Embryonic facial prominence (tissue), 1 donor: Measurements from ENCODE around the gene ARID4B.
"Not testable (repeated sequence)": the region's sequence is repeated elsewhere in the genome, so short reads cannot be mapped to it uniquely, and the experiment has no call there.

Source experiments
- DNase-seq: peaks from one replicate; pipeline ENCODE4 v3.0.0-alpha.2; 2016; ENCODE audit errors: extremely low spot score

The ARID4B gene

DNA sequence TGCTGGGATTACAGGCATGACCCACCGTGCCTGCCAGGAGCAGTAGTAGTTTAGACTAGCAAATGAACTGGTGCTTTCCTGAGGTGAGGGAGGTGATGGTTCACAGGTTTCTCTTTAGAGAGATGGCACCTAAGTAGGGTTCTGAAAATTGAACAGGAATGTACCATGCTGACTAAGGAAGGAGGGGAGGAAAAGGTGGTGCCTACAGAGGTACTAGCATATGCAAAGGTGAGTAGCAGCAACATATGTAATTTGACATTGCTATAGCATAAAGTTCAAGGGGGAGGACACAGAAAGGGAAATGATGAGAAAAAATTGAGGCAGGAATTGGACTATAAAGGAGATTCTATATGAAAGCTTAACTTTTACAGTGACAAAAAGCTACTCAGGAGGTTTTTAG lies 101.0 kb downstream of the ARID4B start:
- DNase-seq, result no peak

DNA sequence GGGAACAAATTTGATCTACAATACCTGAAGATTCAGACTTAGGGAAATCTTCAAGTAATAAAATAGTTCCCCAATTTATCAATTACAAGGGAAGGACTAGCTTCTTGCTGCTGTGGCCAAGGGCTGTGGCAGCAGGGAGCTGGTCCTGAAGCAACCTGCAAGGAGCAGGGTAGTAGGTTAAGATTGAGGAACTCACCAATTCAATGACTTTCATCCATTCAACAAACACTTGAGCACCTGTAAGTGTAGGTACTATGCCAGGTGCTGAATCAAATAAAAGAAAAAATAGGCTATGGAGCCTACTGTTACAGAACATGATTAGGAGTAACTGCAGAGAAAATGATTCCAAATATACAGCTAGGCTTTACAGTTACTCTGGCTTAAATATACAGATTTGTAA lies 102.7 kb downstream of the ARID4B start:
- DNase-seq, result no peak

DNA sequence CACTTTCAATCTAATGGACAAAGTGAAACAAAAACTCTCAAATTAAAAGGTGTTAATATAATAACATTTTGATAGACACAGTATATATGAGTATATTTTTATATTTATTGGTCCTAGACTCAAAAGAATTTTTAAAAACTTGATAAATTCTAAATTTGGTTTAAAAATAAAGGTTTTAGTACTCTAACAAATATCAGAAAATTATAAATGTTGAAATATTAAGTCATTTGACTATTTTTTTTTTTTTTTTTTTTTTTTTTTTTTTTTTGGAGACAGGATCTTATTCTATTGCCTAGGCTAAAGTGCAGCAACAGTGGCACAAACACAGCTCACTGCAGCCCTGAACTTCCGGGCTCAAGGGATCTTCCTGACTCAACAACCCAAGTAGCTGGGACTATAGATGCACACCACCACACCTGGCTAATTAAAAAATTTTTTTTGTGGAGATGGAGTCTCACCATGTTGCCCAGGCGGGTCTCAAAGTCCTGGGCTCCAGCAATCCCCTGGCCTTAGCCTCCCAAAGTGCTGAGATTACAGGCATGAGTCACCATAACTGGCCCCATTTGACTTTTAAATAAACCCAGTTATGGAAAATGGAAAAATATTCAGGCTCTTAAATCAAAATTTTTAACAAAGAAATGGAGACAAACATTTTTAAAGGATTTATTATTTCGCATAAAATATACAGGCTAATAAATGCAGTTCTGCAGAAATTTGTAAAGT lies 106.2 kb downstream of the ARID4B start:
- DNase-seq, result no peak

DNA sequence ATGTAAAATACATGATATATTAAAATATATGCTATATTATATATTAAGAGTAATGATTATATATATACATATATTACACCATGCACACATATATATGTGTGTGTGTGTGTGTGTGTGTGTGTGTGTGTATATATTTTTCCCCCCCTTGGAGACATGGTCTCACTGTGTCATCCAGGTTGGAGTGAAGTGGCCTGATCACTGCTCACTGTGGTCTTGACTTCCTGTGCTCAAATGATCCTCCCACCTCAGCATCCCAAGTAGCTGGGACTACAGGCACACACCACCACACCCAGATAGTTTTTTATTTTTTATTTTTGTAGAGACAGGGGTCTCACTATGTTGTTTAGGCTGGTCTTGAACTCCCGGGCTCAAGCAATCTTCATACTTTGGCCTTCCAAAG lies 112.5 kb downstream of the ARID4B start:
- DNase-seq, result no peak

DNA sequence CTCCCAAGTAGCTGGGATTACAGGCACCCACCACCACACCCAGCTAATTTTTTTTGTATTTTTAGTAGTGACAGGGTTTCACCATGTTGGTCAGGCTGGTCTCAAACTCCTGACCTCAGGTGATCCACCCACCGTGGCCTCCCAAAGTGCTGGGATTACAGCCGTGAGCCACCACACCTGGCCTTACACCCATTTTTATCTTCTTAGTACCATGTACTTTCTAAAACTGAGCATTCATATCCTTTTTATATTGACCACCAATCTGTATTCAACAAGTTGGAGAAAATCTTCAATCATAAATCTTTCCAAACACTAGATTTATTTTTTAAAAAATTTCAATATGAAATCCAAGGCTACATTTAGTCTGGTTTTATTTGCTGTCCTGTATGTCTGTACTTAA lies 113.0 kb downstream of the ARID4B start:
- not testable (repeated sequence) for DNase-seq

DNA sequence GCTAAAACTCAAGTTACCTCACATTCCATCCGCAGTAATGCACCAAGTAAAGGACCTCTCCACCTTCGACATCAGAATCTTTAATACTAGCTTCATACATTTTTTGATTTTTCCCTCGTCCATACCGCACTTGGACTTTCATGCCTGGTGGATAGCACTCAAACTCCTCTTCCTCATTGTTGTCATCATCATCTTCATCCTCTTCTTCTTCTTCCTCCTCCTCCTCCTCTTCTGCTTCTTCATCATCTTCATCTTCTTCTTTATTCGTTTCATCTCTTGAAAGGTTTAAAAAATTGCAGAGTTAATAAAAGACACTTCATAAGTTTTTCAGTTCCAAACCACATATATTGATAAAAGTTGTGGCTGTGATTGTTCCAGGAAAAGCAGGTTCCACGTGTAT lies 114.2 kb downstream of the ARID4B start:
- DNase-seq, result no peak

DNA sequence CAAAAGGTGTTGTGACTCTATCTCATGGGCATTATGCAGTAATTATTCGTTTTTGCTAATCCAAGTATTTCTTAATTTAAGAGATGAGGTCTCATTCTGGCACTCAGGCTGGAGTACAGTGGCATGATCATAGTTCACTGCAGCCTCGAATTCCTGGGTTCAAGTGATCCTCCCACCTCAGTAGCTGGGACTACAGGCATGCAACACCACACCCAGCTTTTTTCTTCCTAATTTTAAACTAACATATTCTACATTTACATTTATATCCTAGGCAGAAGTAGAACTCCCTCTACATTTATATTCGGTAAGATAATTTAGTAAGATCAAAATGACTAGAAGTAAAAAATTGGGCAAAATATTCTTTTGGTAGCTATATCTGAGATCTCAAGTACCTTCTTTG lies 116.5 kb downstream of the ARID4B start:
- DNase-seq, result no peak

DNA sequence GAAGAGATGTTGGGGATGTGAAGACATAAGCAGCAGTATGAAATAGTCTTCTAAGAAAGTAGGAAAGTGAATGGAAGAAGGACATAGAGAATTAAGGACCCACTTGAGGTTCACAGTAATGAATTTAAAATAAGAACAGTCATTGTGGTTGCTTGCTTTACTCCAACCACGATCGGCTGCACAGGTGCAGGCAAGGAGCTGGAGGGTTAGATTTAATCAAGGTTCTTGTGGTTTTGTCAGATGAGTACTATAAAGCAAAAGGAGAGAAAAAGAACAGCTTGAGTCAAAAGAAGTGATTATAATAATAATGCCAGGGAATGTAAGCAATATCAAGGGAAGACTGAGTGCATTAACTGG lies 120.8 kb downstream of the ARID4B start:
- no peak for DNase-seq

DNA sequence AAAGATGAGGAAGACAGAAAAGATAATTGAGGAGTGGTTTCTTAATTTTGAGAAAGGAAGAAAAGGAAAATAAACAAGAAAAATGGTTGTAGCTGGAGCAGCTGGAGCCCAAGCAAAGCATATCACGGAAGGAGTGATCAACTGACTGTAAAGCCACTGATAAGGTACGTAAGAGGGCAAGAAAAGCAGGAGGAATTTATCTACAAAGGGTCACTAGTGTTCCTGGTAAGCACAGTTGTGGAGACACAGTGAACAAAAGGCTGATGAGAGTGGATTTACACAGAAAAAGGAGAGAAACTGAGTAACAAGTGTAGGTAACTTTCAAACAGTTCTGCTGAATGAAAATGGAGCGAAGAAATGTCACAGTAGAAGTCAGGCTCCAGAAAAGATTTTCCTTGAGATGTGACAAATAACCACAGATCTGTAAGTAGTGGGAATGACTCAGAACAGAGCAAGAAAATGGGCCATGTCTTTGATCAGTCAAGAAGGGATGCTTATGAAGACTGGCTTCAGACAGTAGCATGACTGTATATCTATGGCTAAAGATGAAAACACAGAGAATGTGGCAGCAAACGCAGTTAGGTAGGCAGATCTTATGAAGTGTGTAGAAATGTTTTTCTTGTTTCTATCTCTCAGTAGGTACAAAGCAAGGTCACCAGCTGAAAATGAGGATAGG lies 121.3 kb downstream of the ARID4B start:
- DNase-seq, result no peak

DNA sequence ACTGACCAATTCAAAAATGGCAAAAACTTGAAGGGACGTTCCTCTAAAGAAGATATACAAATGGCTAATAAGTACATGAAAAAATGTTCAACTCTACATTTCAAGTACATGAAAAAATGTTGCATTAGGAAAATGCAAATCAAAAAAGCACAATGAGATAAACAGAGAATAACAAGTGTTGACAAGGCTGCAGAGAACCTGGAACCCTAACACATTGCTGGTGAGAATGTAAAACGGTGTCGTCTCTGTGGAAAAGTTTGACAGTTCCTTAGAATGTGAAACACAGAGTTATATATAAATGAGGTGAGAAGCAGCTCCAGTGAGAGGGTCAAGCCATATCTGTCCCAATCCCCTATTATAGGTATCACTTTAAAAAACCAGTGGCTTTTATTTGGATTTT lies 122.3 kb downstream of the ARID4B start:
- DNase-seq, result no peak

DNA sequence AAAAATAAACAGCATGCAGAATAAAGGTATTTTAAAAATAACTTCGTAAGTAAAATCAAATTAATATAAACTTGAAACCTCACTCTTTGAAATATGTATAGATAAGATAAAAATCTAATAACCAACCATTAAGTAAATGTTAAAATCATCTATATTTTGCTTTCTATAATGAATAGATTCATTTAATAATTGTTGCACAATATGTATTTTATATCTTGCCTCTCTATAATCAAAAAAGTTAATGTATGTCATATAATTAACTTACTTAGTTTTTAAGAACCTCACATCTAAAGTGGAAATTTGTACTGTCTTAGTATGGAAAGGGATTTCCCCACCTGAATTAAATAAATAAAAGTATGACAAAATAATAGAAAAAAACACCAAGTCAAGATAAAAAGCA lies 124.6 kb downstream of the ARID4B start:
- no peak for DNase-seq

DNA sequence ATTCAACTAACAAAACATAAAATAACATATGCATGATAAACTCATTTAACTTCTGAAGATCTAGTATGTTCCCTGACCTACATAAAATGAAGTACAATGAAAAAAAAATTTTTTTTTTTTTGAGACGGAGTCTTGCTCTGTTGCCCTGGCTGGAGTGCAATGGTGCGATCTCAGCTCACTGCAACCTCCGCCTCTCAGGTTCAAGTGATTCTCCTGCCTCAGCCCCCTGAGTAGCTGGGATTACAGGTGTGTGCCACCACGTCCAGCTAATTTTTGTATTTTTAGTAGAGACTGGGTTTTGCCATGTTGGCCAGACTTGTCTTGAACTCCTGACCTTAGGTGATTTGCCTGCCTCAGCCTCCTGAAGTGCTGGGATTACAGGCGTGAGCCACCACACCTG lies 125.5 kb downstream of the ARID4B start:
- not testable (repeated sequence) for DNase-seq

DNA sequence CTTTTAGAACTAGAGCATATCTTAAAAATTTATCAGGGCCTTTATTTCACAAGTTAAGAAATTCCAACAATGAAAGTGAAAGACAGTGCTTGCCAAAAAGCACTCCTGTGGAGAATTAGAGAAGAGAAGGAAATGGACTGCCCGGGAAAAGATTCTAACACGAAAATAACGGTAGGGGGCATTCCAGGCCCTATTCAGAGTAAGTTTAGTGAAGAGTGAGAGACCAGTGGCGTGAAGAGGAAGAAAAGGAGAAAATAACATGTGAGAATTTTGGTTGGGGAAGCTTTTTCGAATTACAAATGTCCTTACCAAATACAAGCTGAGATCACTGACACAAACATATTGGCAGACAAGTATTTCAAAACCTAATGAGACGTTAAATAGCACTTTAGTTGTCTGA lies 128.5 kb downstream of the ARID4B start:
- no peak for DNase-seq

DNA sequence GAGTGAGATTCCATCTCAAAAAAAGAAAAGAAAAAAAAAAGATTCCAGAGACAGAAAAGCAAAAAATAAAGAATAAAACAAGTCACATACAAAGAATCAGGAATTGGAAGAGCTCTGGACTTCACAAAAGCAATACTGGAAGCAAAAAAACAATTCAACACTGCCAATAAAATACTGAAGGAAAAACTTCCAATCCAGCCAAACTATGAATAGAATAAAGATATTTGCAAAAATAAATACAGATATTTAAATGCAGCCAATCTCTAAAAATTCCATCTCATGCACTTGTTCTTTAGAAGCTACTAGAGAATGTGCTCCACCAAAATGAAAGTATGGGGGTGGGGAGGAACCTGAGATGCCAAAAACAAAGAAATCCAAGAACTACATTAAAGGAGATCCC lies 137.5 kb downstream of the ARID4B start:
- no peak for DNase-seq

DNA sequence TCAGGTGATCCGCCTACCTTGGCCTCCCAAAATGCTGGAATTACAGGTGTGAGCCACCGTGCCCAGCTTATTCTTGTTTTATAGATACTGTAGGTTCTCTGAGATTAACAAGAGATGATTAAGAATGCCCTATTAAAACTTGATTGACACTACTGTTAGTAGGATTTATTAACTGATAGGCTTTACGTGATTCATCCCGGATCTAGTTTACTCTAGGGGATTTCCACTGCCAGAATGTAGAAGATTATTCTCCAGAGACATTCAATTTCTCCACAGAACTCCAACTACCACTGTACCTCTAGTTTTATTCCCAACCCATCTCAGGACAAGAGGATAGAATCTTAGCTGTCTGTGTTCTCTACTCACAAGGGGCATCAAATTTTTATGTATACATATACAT lies 140.7 kb downstream of the ARID4B start:
- no peak for DNase-seq

DNA sequence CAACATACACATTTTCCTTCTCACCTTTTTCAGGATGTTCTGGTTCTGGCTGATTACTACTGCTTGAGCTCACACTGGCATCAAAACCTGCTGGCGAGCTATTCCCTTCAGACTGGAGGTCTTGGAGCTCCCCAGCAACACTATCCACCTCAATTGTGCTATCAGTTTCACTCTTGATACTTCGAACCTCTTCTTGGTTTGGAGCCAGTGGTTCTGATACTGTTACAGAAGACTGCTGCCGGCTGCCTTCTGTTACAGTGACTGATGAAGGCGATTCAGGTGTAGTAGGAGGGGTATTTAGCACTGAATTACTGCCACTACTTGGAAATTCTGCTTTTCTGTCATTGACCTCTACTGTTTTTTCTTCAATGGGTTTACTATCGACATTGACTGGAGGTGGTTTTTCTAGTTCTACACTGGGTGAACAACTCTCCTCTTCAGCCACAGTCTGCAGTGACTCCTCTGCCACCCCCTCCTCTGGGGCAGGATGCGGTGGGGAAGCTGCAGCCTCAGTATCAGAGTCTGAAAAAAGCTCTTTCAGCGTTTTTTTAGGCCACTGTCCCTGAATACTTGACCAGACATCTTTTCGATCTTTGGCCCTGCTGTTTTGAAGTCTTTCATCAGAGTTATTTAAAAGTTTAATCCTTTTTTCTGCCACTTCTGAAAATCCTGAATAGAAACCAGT lies 146.3 kb downstream of the ARID4B start:
- DNase-seq, result no peak

DNA sequence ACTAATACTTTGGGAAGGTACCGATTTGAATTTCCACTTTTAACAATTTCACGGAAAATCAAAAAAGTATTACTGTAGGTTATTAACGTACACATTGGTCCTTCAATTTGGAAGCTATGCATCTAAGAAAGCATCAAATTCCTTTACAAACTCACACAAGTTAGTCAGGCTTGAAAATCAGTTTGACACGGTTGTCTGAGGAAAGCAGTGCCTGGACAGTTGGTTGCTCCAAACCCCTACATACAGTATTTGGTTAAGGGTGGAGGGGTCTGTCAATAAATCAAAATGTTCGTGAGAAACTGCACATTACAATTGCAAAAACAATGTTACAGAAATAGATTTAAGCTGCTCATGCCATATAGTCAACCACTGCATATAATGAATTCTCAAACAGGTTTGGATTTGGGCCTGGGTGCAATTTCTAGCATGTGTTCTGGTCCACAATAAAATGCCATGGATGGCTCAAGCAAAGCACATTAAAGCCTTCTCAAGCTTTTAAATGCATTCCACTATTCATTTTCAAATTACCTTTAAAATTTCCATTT lies 147.0 kb downstream of the ARID4B start:
- DNase-seq, result no peak

DNA sequence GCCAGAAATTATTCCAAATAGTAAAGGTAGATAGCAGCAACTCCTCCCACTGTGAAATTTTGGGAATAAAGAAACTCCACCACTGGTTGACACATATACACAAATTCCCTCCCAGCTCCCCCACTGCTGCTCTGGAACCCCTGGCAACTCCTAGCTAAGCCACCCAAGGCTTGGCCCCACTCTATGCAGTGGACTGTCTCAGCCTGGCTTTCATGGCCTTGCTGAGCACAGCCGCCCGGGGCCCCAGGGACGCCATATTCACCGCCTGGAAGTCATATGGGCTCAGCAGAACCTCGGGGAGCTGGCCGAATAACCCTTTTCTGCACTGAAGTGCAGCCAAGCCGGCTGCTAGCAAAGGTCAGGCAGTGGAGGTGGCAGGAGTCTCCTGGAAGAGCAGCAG lies 151.5 kb downstream of the ARID4B start:
- no peak for DNase-seq

DNA sequence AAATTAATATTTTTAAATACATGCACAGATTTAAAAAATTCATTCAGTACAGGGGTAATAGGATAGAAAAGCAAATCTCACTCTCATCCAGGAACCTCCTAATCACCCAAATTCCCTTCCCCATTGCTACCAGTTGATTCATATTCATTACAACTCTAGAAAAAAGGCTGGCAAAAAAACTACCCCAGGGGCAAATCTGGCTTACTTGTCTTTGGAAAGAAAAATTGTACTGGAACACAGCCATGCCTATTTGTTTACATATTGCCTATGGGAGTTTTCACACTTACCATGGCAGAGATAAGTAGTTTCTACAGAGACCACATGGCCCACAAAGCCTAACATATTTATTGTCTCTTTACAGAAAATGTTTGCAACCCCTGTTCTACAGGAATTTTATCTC lies 158.0 kb downstream of the ARID4B start:
- DNase-seq, result no peak

DNA sequence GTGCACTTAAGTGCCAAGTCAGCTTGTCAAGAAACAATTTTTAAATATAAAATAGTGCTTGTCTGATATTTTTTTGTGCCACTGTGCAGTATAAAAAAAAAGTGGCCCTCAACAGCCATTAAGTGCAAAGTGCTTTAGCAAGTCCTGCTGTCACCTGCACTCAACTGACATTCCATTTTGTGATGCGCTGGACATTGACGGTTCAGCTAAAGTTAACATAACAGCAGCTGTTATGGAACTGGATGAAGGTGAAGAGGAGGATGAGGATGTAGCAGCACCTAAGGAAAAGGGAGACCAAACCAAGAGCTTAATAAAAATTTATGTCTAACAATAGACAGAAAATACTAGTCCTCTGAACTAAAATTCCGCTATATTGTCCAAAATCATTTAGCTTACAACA lies 159.6 kb downstream of the ARID4B start:
- no peak for DNase-seq

DNA sequence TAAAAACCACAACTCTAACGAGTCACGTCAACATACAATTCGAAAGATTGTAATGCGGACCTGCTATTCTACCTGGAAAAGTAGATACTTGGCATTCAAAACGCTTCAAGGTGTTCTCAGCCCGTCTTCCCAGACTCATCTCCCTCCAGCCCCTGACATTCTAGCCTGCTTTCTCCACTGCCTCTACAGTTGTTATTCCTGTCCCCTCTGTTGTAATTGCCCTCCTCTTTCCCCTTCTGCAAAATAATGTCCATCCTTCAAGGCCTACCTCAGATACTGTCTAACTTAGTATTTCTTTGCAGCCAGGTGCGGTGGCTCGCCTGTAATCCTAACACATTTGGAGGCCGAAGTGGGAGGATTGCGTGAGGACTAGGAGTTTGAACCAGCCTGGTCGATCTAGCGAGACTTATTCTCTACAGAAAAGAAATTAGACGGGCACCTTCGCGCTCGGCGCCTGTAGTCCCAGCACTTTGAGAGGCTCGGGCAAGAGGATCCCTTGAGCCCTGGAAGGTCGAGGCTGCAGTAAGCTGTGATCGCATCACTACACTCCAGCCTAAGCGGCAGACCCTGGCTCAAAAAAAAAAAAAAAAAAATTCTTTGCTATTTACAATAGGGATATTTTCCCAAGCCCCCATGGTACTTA lies 166.2 kb downstream of the ARID4B start:
- DNase-seq, result no peak

DNA sequence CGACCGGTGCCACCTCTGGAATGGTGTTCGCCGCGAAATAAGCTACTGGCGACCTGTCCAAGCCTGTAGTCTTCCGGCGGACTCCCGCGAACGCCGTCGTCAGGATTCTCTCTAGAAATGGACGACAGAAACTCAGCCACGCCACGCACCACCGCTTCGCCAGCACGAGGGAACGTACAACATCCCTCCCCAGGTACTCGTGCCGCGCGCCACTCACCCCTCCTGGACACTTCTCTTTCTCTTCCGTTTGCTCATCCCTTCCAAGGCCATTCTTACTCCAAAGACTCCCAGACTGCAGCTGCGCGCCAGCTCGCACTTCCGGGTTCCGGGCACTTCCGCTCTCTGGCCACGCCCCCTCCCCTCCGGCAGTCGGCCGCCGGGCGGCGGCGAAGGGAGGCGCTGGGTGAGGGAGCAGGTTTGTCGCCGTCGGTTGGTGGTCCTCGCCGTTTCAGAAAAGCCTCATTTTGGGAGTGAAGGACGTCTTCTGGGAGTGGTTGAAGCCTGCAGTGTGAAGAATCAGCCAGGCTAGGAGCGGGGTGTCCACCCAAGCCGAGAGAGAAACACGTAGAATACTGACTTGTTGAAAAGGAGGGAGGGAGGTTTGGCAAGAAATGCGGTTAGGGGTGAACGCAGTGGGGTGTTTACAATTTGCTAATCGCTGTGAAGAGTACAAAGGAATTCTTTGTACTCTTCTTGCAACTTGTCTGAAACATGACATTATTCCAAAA lies 166.9 kb downstream of the ARID4B start, which contains the start of gene RBM34:
TSS of gene RBM34 (minus strand) at position 294 of the 728 bp plus-strand sequence. CDS start at position 270, 24 bp downstream.
- peak; percentile 86 for DNase-seq
